ENCODE data around the gene ZNF365.
"Not testable (repeated sequence)": the region's sequence is repeated elsewhere in the genome, so short reads cannot be mapped to it uniquely, and the experiment has no call there.

ZNF365 gene, protein sequence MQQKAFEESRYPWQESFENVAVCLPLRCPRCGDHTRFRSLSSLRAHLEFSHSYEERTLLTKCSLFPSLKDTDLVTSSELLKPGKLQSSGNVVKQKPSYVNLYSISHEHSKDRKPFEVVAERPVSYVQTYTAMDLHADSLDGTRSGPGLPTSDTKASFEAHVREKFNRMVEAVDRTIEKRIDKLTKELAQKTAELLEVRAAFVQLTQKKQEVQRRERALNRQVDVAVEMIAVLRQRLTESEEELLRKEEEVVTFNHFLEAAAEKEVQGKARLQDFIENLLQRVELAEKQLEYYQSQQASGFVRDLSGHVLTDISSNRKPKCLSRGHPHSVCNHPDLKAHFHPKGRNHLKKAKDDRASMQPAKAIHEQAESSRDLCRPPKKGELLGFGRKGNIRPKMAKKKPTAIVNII

DNA sequence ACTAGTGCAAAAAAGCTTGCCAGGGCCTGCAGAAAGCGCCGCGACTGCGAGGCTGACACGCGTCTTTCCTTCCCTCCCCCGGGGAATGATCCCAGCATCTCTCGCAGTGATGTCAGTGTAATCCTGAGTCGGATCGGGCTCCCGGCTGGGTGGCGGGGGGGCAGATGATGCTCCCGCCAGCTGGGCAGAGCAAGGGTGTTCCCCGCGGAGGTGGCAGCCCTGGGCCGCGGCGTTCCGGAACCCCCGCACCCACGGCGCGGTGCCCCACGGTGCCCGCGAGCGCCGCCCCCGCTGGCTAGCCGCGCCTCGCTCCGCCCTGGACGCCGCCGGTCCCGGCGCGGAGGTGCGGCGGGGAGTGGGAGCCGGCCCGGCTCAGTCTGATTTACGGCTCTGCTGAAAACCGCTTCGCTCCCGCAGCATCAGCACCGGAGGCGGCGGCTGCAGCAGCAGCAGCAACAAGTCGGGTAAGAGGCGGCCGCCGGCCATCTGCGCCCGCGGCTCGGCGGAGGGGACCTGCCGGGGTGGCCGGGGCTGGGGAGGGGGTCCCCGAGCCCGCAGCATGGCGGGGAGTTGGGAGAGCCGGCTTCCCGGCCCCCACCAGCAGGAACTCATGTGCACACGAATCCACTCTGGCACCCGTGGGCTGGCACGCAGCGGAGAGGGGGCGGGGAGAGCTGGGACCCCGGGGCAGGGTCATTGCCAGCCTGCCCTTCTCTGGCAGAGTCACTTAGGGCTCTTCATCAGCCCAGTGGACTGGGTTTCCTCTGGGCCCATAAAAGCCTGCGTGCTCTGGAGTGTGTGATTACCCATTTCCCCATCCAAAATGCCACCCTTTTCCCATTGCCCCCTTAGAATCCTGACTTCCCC lies at the start of gene ZNF365:
Gene ZNF365, plus strand, starts transcription at position 375 of the 867 bp plus-strand sequence. CDS start 1,825 bp downstream, outside the sequence.
- DNase-seq: peak; percentile 4

DNA sequence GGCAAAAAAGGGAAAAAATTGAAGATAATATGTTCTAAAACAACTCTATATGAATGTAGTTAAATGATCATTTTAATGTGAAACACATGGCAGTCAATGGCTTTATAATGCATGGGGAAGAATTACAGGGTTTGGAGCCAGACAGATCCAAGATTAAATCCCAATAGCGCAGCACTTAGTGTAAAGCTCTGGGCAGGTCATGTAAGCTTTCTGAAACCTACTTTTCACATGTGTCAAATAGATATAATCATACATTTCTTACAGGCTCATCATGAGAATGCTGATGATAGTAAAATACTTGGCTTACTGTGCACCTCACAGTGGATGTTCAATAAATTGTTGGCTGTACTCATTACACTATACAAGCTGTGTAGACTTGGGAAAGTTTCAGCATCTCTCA lies 48.0 kb upstream of the ZNF365 start:
- DNase-seq: no peak

DNA sequence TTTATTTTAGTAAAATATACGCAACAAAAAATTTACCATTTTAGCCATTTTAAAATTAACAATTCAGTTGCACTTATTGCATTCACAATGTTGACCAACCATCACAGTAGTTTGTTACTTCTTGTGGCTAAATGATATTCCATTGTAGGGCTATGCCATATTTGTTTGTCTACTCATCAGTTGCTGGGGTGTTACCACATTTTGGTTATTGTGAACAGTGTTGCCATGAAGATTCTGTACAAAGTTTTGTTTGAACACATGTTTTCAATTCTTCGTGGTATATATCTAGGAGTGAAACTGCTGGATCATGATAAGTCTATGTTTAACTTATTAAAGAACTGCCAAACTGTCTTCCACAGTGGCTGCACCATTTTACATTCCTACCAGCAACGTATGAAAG lies 46.3 kb upstream of the ZNF365 start:
- DNase-seq: no peak

DNA sequence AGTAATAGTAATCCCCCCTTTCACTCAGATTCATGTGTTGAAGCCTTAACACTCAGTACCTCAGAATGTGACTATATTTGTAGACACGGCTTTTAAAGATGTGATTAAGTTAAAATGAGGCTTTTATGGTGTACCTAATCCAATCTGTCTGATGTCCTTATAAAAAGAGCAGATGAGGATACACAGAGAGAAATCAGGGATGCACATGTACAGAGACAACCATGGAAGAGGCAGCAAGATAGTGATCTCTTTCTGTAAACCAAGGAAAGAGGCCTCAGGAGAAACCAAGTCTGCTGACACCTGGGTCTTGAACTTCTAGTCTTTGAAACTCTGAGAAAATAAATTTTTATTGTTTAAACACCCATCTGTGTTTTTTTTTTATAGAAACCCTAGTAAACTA lies 44.0 kb upstream of the ZNF365 start:
- DNase-seq: no peak

DNA sequence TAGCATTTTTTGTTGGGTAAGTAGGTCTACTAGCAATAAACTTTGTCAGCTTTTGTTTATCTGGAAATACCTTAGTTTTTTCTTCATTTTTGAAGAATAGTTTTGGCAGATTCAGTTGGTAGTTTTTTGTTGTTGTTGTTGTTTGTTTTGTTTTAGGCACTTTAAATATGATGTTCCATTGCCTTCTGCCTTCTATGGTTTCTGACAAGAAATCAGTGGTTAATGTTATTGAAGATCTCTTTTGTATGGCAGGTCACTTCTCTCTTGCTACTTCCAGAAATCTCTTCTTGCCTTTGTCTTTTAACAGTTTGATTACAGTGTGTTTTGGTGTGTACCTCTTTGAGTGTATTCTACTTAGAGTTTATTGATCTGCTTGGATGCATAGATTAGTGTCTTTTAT lies 41.8 kb upstream of the ZNF365 start:
- no peak for DNase-seq

DNA sequence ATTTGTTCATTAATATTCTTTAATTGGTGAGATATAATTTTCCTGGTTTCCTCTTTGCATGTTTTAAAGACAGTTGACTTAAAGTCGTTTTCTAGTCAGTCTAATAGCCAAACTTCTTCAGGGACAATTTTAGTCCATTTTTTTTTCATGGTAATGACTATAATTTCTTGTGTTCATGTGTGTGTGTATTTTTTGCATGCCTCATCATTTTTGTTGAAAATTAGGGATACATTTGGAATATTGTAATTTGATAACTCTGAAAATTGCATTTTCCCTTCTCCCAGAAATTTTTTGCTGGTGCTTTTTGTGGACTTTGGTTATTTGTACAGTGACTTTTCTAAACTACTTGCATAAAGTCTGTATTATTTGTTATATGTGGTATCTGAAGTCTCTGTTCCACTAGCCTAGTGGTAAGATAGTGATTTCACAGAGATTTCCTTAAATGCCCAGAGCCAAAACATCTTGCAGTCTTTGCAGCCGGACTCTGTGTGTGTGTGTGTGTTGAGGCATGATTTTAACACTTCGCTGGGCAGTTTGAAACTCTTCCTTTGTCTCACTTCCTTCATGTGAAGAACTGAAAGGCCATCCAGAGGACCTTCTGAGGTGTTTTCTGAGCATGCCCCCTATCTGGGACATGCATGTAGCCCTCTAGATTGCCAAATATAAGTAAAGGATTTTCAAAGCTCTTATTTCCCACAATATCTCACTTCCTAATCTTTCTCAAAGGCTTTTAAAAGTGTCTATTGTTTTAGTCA lies 40.9 kb upstream of the ZNF365 start:
- DNase-seq: no peak

DNA sequence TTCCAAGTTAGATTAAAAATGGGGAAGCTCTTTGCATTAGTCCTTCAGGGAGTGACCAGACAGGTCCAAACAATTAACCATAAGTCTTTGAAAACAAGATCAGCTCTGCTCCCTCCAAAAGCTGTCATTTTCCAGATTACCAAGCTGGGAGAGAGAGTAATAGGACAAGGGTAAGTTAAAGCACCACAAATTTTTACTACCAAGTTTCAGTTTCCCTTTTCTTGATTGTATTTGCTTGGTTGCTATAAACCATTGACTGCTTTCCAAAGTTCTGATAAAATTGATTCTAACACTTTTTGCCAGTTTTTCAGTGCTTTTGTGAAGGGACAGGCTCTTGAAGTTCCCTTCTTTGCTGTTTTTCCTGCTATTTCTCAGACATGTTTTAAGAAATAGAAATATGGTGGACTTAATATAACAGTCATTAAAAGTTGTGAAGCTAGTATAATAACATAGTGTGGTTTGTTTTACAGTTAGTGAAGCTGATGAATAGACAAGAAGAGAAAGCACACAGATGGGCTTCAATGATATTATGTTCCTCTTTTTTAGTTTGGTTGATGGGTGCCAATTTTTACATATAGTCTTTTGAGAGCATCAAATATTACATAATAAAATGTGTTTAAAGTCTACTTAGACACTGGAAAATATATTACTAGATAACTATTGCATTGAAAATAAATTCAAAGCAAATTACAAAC lies 40.0 kb upstream of the ZNF365 start:
- DNase-seq: peak; percentile 3

DNA sequence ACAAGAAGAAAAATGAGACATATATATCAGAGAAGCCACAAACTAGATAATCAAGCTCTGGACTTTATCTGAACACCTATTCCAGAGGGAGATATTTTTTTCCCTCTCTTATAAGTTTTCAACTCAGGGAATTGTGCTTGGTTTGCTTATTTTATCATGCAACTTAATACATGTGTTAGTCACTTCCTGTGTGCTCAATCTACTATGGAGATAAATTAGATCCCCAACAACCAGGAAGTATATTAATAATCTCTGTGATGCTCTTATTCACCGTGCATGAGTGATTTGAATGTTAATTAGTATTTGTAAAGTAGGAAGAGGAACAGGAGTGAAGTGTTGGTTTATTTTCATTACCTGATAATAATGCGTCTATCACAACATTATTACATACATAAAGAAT lies 38.8 kb upstream of the ZNF365 start:
- DNase-seq: no peak

DNA sequence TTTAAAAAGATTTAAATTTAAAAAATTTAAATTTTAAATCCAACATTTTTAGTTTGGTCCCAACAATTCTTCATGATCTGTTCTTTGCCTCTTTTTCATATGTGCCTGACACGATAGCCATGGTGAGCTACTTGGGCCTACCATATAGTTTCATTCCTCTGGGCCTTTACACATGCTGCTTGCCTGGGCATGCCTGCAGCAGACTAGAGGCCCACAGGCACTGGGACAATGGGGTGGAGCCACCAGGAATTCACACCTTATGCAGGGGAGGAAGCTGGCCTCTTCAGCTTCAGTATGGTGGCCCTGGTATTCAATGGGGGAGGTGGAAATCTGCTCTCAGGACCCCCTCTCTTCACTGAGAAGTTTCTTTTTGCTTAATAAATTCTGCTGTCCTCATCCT lies 37.8 kb upstream of the ZNF365 start:
- DNase-seq: no peak

DNA sequence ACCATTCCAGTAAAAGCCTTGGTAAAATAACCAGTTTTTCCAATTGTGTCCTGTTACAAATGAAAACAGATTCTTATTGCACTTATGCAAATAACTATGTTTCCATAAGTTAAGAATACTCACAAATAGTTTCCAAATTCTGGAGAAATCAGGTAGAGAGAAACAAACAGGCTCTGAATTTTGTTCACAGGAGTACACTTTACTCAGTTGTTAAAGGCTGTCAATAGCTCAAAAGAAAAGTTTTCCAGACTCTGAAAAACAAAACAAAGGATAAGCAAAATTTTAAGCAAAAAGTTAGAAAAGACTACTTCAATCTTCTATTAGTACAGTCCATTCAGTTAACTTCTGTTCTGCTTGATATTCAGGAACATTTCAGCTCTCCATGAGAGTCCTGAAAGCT lies 32.8 kb upstream of the ZNF365 start:
- DNase-seq: no peak

DNA sequence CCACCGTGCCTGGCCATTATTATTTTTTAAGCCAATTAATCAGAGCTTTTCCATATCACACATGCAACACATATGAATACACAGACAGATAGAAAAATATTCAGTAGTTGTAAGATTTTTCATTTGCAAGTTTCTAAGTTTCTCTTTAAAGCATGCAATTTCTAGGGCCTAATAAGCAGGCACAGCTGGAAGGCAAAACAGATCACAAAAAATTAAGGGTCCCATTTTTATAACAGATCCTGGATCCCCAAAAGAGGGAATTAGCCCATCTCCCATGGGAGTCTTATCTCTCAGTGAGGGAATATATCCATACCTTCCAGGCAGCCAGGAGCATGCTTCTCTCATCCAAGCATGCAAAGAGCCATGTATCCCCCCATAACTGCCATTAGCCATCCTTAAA lies 31.2 kb upstream of the ZNF365 start:
- no peak for DNase-seq

DNA sequence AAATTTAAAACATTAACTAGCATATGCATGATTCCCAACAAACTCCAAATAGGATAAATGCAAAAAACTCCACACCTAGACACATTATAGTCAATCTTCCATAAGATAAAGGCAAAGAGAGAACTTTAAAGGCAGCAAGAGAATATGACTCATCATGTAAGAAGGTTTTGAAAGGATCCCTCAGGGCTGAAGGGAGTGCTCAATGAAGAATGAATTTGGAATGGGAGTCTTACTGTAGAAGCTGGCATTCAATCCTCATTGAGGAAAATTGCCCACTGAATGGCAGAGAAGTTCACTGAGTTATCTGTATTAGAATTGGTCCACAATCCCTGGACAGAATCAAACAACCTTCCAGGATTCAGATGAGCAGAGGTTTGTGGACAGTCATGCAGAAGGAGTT lies 26.1 kb upstream of the ZNF365 start:
- no peak for DNase-seq

DNA sequence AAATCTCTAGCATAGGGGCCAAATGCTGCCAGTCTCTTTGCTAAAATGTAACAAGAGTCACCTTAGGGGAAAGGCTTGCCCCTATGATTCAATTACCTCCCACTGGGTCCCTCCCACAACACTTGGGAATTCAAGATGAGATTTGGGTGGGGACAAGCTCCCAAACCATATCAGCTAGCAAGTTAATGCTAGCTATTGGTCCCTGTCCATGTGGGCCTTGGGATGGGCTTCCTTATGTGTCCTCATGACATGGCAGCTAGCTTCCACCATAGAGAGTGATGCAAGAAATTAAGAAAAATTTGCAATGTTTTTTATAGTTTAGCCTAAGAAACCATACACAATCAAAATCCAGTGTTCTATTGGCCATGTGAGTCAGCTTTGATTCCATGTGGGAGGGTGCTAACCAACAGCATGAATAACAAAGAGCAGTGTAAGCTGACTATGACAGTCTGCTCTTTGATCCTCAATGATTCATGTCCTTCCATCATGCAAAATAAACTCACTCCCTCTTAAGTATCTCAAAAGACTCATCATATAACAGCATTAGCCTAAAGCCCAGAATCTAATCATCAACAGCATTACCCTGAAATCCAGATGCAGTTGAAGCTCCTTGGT lies 21.7 kb upstream of the ZNF365 start:
- DNase-seq: no peak

DNA sequence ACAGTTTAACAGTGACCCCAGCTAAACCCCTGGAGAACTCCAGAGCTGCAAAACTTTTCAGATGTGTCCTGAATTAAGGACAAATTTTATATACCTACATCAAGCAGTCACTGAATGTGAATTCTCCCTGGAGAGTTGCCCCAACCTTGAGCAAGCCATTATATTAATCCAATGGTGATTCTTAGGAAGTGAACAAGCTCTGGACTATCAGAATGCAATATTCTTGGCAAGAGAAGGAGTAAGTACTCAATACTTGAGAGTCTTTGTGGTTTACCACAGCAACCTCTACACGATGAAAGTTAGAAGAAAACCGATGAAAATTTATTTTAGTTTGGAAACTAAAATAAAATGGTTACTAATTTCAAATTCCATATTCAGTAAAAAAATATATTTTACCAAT lies 19.3 kb upstream of the ZNF365 start:
- DNase-seq: no peak

DNA sequence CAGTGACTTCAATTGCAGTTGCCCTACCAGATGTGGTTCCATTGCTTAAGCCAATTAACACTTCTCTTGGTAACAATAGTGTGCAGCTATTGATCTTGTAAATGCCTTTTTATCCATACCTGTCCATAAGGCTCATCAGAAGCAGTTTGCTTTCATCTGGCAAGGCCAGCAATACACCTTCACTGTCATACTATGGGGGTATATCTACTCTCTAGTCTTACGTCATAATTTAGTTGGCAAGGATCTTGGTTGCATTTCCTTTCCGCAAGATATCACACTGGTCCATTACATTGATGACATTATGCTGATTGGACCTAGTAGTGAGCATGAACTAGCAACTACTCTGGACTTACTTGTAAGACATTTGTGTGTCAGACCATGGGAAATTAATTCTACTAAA lies 17.7 kb upstream of the ZNF365 start:
- DNase-seq: no peak

DNA sequence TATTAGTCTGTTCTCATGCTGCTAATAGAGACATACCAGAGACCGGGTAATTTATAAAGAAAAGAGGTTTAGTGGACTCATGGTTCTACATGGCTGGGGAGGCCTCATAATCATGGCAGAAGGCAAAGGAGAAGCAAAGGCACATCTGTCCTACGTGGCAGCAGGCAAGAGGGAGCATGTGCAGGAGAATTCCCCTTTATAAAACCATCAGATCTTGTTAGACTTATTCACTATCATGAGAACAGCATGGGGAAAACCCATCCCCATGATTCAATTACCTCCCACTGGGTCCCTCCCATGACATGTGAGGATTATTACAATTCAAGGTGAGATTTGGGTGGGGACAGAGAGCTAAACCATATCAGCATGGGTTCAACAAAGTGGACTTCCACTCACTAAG lies 16.0 kb upstream of the ZNF365 start:
- DNase-seq: not testable (repeated sequence)

DNA sequence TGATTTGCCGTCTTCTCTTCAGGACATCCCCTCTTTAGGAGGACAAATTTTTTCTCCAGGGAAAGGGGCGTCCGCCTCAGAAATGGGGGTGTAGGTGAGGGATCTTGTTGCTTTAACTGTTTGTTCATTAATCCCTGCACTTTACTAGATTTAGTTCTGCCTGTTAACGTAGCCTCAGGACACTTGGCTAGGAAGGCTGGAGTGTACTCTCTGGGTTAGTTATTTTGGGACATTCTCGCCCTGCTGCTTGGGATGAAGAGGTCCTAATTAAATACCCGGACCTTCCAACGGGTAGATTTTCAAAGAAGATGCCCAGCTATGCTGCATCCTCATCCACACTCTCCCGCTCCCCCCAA lies 552 bp upstream of the ZNF365 start:
- no peak for DNase-seq

DNA sequence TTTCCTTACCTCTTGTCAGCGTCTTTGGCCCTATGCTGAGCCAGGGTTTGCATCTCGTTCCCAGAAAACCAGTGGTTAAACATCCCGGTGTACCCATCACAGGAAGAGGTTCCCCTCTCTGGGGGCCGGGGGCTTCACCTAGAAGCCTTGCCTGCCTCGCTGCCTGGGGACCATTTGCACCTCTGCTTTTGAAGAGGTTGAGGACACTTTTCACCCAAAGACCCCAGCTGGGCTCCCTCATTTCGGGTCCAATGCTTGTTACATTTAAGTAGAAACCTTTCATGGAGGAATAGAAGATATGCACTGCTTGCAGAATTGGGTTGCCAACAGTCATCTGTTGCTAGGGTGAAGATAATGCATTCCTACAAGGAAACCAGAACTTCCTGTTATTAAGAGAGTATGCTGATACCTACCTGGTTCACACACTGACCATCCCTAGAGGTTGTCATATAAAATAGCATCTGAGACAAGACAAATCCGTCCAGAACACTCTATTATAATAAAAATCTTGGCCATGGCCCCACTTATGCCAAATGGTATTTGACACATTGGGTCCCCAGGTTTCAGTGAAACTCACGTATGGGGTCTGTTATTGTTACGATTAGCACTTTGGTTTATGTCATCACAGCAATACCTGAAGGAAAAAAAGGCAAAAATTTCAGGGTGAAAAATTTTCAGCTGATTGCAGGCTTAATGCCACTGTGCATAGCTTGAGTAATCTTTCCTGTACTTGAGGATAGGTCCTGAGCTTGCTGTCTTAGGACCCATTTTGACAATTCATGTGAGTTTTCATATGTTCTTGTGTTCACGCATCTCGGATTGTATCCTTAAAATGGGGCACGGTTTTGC lies 917 bp downstream of the ZNF365 start:
- DNase-seq: no peak

DNA sequence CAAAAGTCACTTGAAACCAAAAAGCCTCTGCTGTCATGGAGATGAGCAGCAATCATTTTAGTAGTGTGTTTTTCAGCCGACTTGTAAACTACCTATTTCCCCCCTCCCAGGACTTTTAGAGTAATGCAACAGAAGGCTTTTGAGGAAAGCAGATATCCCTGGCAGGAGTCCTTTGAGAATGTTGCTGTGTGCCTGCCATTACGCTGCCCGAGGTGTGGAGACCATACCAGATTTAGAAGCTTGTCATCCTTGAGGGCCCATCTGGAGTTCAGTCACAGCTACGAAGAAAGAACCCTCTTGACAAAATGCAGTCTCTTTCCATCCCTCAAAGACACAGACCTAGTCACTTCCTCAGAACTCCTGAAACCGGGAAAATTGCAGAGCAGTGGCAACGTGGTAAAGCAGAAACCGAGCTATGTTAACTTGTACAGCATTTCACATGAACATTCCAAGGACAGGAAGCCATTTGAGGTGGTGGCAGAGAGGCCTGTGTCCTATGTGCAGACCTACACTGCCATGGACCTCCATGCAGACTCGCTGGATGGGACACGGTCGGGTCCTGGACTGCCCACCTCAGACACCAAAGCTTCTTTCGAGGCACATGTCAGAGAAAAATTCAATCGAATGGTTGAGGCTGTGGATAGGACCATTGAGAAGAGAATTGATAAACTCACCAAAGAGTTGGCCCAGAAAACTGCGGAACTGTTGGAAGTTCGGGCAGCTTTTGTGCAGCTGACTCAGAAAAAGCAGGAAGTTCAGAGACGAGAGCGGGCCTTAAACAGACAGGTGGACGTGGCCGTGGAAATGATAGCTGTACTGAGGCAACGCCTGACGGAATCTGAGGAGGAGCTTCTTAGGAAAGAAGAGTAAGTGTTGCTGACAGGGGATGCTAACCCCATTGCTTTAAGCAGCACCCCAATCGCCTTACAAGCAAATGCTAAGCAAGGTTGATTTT lies 2.2 kb downstream of the ZNF365 start:
- no peak for DNase-seq

DNA sequence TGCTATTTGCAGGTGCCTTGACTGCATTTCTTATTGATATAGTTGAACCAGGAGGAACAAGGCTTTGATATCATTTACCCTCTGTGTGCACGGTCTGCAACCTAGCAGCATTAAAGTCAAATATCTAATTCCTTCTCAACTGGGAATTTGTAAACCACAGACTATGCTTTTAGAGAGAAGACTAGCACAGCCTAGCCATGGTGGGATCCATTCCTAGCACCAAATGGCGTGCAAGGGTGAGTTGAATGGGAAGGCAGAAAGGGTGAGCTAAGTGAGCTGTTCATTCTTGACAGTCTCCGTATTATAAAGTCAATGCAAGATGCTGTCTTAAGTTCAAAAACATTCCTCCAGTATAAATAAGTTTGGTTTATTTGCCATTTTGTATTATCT lies 2.9 kb downstream of the ZNF365 start:
- DNase-seq: no peak

Measured in hematopoietic multipotent progenitor cell treated with erythropoietin and hydrocortisone succinate and interleukin-3 and kit ligand, for 6 days (in vitro differentiated cells).